ENCODE measurements around the gene MAP4K4. TPM values are rescaled to one million over a fixed set of nuclear protein-coding genes. Genes with fewer than 3 reads are reported as not detected.
"Not testable (repeated sequence)": the region's sequence is repeated elsewhere in the genome, so short reads cannot be mapped to it uniquely, and the experiment has no call there.

The MAP4K4 gene
- total RNA-seq, 2 experiments from 2014 or later: 67.2 to 181 TPM

DNA sequence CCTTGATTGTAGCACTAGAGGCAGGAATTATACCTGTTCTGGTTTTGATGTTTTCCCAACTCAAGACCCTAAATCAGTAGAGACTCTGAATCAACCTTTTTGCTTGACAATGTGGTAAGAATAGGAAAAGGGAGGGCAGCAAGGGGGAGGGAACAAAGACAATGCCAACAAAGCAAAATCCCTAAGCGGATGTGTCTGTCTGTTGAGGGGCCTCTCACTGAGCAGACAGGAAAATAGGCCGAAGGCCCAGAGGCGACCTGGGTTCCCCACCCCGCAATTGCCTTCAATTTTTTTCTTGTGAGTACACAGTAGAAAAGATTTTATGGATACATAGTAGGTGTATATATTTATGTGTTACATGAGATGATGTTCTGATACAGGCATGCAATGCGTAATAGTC, 75.6 kb downstream of the MAP4K4 start:
- Histone ChIP-seq H3K36me3 (ENCODE audit: insufficient read depth, low read length) (no peaks in the 10 kb centered on the region), H3K79me2 (ENCODE audit: insufficient read depth, low read depth, low read length) (peaks cover 98% of the 10 kb centered on the region), H3K4me2 (ENCODE audit: low read length) (no peak overlapping the region), H3K27ac (ENCODE audit: low read depth, low read length, poor library complexity, severe bottlenecking) (no peak overlapping the region), H3K4me1 (ENCODE audit: insufficient read depth, low read length, poor library complexity, severe bottlenecking) (peaks cover 30% of the 10 kb centered on the region), H3K4me3 (ENCODE audit: low read depth, low read length, poor library complexity, severe bottlenecking) (no peak overlapping the region), H2AFZ (ENCODE audit: low read length) (no peak overlapping the region), H4K20me1 (ENCODE audit: insufficient read depth, low read length) (peaks cover 54% of the 10 kb centered on the region), H3K9me2 (ENCODE audit: insufficient read depth, low read length) (no peaks in the 10 kb centered on the region), H3K9me3 (ENCODE audit: low read length) (no peaks in the 10 kb centered on the region)
- intact Hi-C loops (cut with micrococcal nuclease; ENCODE audit: unreplicated experiment): no loop called here
- ChIA-PET POLR2A (interaction anchor here (1.3 kb wide), 1 partner anchor 63 kb away, joined by 3 read pairs; no protein-coding TSS in a partner anchor), CTCF (ENCODE audit: unreplicated experiment) (no interaction called here)
- TF ChIP-seq, protein P1, sequence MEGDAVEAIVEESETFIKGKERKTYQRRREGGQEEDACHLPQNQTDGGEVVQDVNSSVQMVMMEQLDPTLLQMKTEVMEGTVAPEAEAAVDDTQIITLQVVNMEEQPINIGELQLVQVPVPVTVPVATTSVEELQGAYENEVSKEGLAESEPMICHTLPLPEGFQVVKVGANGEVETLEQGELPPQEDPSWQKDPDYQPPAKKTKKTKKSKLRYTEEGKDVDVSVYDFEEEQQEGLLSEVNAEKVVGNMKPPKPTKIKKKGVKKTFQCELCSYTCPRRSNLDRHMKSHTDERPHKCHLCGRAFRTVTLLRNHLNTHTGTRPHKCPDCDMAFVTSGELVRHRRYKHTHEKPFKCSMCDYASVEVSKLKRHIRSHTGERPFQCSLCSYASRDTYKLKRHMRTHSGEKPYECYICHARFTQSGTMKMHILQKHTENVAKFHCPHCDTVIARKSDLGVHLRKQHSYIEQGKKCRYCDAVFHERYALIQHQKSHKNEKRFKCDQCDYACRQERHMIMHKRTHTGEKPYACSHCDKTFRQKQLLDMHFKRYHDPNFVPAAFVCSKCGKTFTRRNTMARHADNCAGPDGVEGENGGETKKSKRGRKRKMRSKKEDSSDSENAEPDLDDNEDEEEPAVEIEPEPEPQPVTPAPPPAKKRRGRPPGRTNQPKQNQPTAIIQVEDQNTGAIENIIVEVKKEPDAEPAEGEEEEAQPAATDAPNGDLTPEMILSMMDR (conservative IDR thresholded peaks at IDR 0.05; ENCODE audit: low read length): no peak
- no peak for TF ChIP-seq EZH2phosphoT487 (IDR thresholded peaks at IDR 0.05; ENCODE audit: borderline replicate concordance, low read depth, low read length)
- DNase-seq (ENCODE audit: low spot score): no peak
- no TSS peak for BruUV-seq (replicated peaks)

DNA sequence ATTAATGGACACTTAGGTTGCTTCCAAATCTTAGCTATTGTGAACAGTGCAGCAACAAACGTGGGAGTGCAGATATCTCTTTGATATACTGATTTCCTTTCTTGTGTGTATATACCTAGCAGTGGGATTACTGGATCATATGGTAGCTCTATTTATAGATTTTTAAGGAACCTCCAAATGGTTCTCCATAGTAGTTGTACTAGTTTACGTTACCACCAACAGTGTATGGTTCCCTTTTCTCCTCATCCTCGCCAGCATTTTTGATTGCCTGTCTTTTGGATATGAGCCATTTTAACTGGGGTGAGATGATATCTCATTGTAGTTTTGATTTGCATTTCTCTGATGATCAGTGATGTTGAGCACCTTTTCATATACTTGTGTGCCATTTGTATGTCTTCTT, 76.5 kb downstream of the MAP4K4 start:
- DNase-seq (ENCODE audit: low spot score); H3K9me2 ChIP-seq (ENCODE audit: insufficient read depth, low read length); intact Hi-C loops (cut with micrococcal nuclease; ENCODE audit: unreplicated experiment); CTCF ChIA-PET (ENCODE audit: unreplicated experiment); H3K27ac ChIP-seq (ENCODE audit: low read depth, low read length, poor library complexity, severe bottlenecking); H3K36me3 ChIP-seq (ENCODE audit: insufficient read depth, low read length); H2AFZ ChIP-seq (ENCODE audit: low read length); BruUV-seq (replicated peaks); H3K4me3 ChIP-seq (ENCODE audit: low read depth, low read length, poor library complexity, severe bottlenecking); H3K4me2 ChIP-seq (ENCODE audit: low read length); H3K9me3 ChIP-seq (ENCODE audit: low read length): not testable (repeated sequence)
- POLR2A ChIA-PET: interaction anchor here (0.7 to 1.3 kb wide), 2 partner anchors 8 to 64 kb away, joined by 3 read pairs; no protein-coding TSS in a partner anchor
- Histone ChIP-seq H3K79me2 (ENCODE audit: insufficient read depth, low read depth, low read length) (peaks cover 98% of the 10 kb centered on the region), H4K20me1 (ENCODE audit: insufficient read depth, low read length) (peaks cover 51% of the 10 kb centered on the region), H3K4me1 (ENCODE audit: insufficient read depth, low read length, poor library complexity, severe bottlenecking) (peaks cover 21% of the 10 kb centered on the region)

DNA sequence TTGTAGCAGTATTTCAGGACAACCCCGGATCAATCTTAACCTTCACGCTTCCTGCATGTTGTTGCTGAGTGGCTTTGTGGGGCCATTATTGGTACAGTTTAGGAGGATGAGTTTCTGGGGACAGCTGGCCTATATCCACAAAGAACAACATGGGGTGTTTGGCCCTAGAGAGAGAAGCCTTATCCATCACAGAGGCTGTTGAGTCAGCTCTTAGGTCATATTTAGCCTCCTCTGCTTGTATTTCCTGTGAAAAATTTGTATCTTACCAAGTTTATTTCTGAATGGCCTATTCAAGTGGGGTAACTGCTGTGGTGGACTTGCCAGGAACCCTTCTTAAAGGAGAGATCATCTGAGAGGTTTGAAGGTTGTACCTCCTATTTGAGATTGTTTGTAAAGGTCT, 77.6 kb downstream of the MAP4K4 start:
- no peaks in the 10 kb centered on the region for H3K36me3 ChIP-seq (ENCODE audit: insufficient read depth, low read length)
- intact Hi-C loops (cut with micrococcal nuclease; ENCODE audit: unreplicated experiment): no loop called here

More for the DNA sequence above, 77.6 kb downstream of the MAP4K4 start:
- Histone ChIP-seq H4K20me1 (ENCODE audit: insufficient read depth, low read length) (peaks cover 59% of the 10 kb centered on the region; the same call in 1 of the 2 replicates), H2AFZ (ENCODE audit: low read length) (no peak overlapping the region), H3K79me2 (ENCODE audit: insufficient read depth, low read depth, low read length) (peaks cover 99% of the 10 kb centered on the region), H3K4me2 (ENCODE audit: low read length) (no peak overlapping the region), H3K4me1 (ENCODE audit: insufficient read depth, low read length, poor library complexity, severe bottlenecking) (peaks cover 26% of the 10 kb centered on the region), H3K27ac (ENCODE audit: low read depth, low read length, poor library complexity, severe bottlenecking) (no peak overlapping the region), H3K4me3 (ENCODE audit: low read depth, low read length, poor library complexity, severe bottlenecking) (no peak overlapping the region), H3K9me3 (ENCODE audit: low read length) (no peaks in the 10 kb centered on the region), H3K9me2 (ENCODE audit: insufficient read depth, low read length) (no peaks in the 10 kb centered on the region)
- CTCF ChIA-PET (ENCODE audit: unreplicated experiment): no interaction called here
- BruUV-seq (replicated peaks): no TSS peak
- no peak for DNase-seq (ENCODE audit: low spot score)
- POLR2A ChIA-PET: no interaction called here
- TF ChIP-seq, protein P1 (conservative IDR thresholded peaks at IDR 0.05; ENCODE audit: low read length): no peak
- no peak for TF ChIP-seq EZH2phosphoT487 (IDR thresholded peaks at IDR 0.05; ENCODE audit: borderline replicate concordance, low read depth, low read length)
